ENCODE results near the gene ARIH2. TPM values are rescaled to one million over a fixed set of nuclear protein-coding genes. Genes with fewer than 3 reads are reported as not detected.

ARIH2 gene
- total RNA-seq, 4 donors from 2014 or later: 92.2 to 143 (median 123) TPM

GRCh38 chr3:49025793-49026520 is 107.3 kb downstream of the ARIH2 start:
- peaks cover 0 to 68% (median 15%) of the 10 kb centered on the region in 3 donors for H3K4me1 ChIP-seq
- H3K27me3 ChIP-seq: no peaks in the 10 kb centered on the region
- no peak overlapping the region for H3K27ac ChIP-seq
- no peak for TF ChIP-seq CTCF (IDR thresholded peaks at IDR 0.05)
- TF ChIP-seq EP300 (IDR thresholded peaks at IDR 0.05): no peak
- TF ChIP-seq POLR2A (IDR thresholded peaks at IDR 0.05): no peak
- no peak for TF ChIP-seq POLR2AphosphoS5 (IDR thresholded peaks at IDR 0.05)
- H3K4me3 ChIP-seq: no peak overlapping the region
- WGBS, 2 donors (ENCODE audit: low coverage in 1 of 2): 83 to 100% methylated on average over 2 to 6 of the region's 8 CpGs
- peaks cover 0 to 60% of the 10 kb centered on the region in 2 donors for H3K36me3 ChIP-seq
- no peaks in the 10 kb centered on the region for H3K9me3 ChIP-seq
- ATAC-seq: no peak

- TF ChIP-seq POLR2AphosphoS5 (IDR thresholded peaks at IDR 0.05) (no peak), POLR2A (IDR thresholded peaks at IDR 0.05) (no peak), CTCF (IDR thresholded peaks at IDR 0.05) (no peak), EP300 (IDR thresholded peaks at IDR 0.05) (no peak)
- Histone ChIP-seq H3K36me3 (peaks cover 0 to 65% of the 10 kb centered on the region in 2 donors), H3K9me3 (no peaks in the 10 kb centered on the region), H3K27me3 (no peaks in the 10 kb centered on the region), H3K27ac (peak overlapping the region in 1 of 4 donors; percentile 94), H3K4me1 (peaks cover 0 to 66% (median 15%) of the 10 kb centered on the region in 3 donors), H3K4me3 (no peak overlapping the region)
- WGBS, 2 donors (ENCODE audit: low coverage in 1 of 2): 67% methylated on average over 1 of the region's 3 CpGs; no CpG with 5 or more reads in 1 of the 2 donors
- no peak for ATAC-seq
Observed at GRCh38 chr3:49026536-49026935, 107.9 kb downstream of the ARIH2 start.

GRCh38 chr3:49027634-49028033 is 109.0 kb downstream of the ARIH2 start:
- Histone ChIP-seq H3K9me3 (no peaks in the 10 kb centered on the region), H3K4me3 (no peak overlapping the region), H3K36me3 (peaks cover 3 to 76% of the 10 kb centered on the region in 2 donors), H3K27me3 (no peaks in the 10 kb centered on the region), H3K4me1 (peaks cover 0 to 69% (median 15%) of the 10 kb centered on the region in 3 donors), H3K27ac (peak overlapping the region in 3 of 4 donors; percentile 94 to 97 (median 94))
- no peak for ATAC-seq
- no peak for TF ChIP-seq CTCF (IDR thresholded peaks at IDR 0.05)
- no peak for TF ChIP-seq EP300 (IDR thresholded peaks at IDR 0.05)
- no peak for TF ChIP-seq POLR2A (IDR thresholded peaks at IDR 0.05)
- TF ChIP-seq POLR2AphosphoS5 (IDR thresholded peaks at IDR 0.05): no peak
- 67 to 97% methylated on average over 1 to 9 of the region's 9 CpGs for WGBS, 2 donors (ENCODE audit: low coverage in 1 of 2)

GRCh38 chr3:49028298-49028672 is 109.6 kb downstream of the ARIH2 start:
- no peaks in the 10 kb centered on the region for H3K9me3 ChIP-seq
- no peak for ATAC-seq
- no peak for TF ChIP-seq EP300 (IDR thresholded peaks at IDR 0.05)
- no peak for TF ChIP-seq CTCF (IDR thresholded peaks at IDR 0.05)
- no peak for TF ChIP-seq POLR2A (IDR thresholded peaks at IDR 0.05)
- no peak for TF ChIP-seq POLR2AphosphoS5 (IDR thresholded peaks at IDR 0.05)
- peaks cover 0 to 67% (median 9%) of the 10 kb centered on the region in 3 donors for H3K4me1 ChIP-seq
- peak overlapping the region in 1 of 2 donors; percentile 71 for H3K4me3 ChIP-seq
- H3K36me3 ChIP-seq: peaks cover 3 to 78% of the 10 kb centered on the region in 2 donors
- no peaks in the 10 kb centered on the region for H3K27me3 ChIP-seq
- WGBS, 2 donors (ENCODE audit: low coverage in 1 of 2): 75 to 100% methylated on average over 2 of the region's 4 CpGs
- H3K27ac ChIP-seq: peak overlapping the region; percentile 93 to 97 (median 94)
